ENCODE results near the gene C17orf67.

DNA sequence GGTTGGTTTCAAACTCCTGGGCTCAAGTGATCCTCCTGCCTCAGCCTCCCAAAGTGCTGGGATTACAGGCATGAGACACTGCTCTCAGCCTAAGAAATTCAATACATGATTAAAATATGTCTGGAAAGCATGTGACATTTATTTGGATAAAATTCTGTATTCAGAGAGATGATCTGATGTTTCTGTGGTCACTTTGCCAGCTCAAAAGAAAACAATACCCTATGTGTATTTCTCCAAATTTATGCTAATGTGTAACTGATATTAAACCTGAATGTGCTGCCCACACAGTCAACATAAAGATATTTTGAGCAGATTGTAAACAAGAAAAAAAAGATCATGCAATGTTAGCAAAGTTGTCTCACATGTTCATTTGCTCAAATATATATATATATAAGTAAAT is 16.7 kb downstream of the C17orf67 start:
- TF ChIP-seq POLR2A (IDR thresholded peaks at IDR 0.05; ENCODE audit: low read depth, low read length): no peak
- no peak for TF ChIP-seq TAF1 (IDR thresholded peaks at IDR 0.05; ENCODE audit: borderline replicate concordance, low read depth, low read length)

All from GM12892 (cell line).